ENCODE measurements around the gene SLC9A3. TPM values are rescaled to one million over a fixed set of nuclear protein-coding genes. Genes with fewer than 3 reads are reported as not detected.

The SLC9A3 gene
- total RNA-seq, 1 donor from 2014 or later = 1.6 TPM

DNA sequence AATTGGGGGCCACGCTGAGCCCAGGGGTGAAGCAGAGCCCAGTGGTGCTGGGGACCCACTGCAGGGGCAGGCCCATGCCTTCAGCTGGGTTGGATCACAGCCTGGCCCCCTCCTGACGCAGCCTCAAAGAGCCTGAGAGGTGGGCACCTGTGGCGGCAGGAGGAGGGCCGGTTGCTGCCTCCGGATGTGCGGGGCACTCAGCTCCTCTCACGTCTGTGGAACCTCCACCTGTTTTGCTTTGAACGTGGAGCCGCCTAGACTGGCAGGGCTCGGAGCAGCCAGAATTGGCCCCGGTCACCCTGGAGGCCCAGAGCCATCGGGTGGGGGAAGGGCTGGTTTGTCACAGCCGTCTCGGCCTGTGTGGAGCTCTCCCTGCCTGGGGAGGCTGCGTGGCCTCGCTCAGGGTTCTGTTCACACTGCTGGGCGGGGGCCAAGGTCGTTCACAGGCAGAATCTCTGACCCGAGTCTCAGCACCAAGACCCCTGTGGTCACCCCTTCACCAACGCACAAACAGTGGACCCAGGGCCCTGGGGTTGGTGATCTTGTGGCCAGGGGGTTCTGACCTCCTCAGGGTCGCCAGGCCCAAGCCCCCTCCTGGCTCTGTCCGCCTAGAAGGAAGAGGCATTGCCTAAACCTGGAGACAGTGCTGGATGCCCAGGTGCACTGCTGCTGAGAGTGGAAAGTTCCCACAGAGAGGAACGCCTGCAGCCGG, 9.2 kb upstream of the SLC9A3 start:
- no peak overlapping the region for H3K9ac ChIP-seq (ENCODE audit: low read depth in 1 of 3, low read length in 3 of 3)
- H3K4me1 ChIP-seq (ENCODE audit: control insufficient read depth in 3 of 3, insufficient read depth in 3 of 3, low read length in 3 of 3) = peaks cover 0 to 10% (median 0%) of the 10 kb centered on the region in 3 donors
- no peaks in the 10 kb centered on the region for H3K36me3 ChIP-seq (ENCODE audit: control insufficient read depth in 3 of 3, insufficient read depth in 3 of 3, low read length in 3 of 3)
- no peak overlapping the region for H3K4me3 ChIP-seq (ENCODE audit: low read length in 3 of 3)
- no peak overlapping the region for H3K27ac ChIP-seq (ENCODE audit: low read depth, low read length)
- peaks cover 73 to 79% (median 77%) of the 10 kb centered on the region in 3 donors for H3K27me3 ChIP-seq (ENCODE audit: control insufficient read depth in 3 of 3, insufficient read depth in 3 of 3, low read length in 3 of 3)
- H3K9me3 ChIP-seq (ENCODE audit: control insufficient read depth in 3 of 3, low read length in 3 of 3) = no peaks in the 10 kb centered on the region

DNA sequence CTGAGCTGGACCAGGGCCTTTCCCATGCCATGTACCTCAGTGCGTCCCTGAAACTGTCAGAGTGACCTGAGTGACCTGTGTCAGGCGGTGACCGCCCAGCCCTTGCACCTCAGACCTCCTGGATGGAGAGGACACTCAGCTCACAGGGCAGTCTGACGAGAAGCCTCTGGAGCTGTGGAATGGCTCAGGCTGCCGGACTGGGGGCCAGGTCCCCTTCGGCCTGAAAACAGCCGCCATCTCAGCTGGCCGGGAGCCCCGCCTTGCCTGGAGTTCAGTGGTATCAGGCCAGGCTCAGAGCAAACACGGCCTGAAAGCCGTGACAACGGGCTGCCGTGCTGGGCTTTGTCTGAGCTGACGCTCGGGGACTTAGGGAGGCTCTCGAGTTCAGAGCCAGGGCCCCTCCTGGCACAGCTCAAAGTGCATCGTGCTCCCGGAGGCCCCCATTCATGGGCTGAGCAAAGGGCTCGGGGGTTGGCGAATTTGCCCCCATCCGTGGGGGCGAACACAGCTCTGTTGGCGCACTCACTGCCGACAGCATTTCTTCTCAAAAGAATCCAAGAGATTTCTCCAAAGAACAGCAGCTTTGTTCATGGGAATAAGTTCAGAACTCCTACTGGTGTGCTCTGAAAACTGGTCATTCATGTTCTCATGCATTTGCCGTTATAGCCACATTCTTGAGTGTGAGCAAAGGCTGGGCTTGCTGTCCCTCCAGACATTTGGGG, 8.4 kb upstream of the SLC9A3 start:
- Histone ChIP-seq H3K36me3 (ENCODE audit: control insufficient read depth in 3 of 3, insufficient read depth in 3 of 3, low read length in 3 of 3) (no peaks in the 10 kb centered on the region), H3K9ac (ENCODE audit: low read depth in 1 of 3, low read length in 3 of 3) (no peak overlapping the region), H3K27ac (ENCODE audit: low read depth, low read length) (no peak overlapping the region), H3K9me3 (ENCODE audit: control insufficient read depth in 3 of 3, low read length in 3 of 3) (no peaks in the 10 kb centered on the region), H3K4me1 (ENCODE audit: control insufficient read depth in 3 of 3, insufficient read depth in 3 of 3, low read length in 3 of 3) (peaks cover 0 to 10% (median 0%) of the 10 kb centered on the region in 3 donors), H3K4me3 (ENCODE audit: low read length in 3 of 3) (no peak overlapping the region), H3K27me3 (ENCODE audit: control insufficient read depth in 3 of 3, insufficient read depth in 3 of 3, low read length in 3 of 3) (peaks cover 69 to 75% (median 73%) of the 10 kb centered on the region in 3 donors)

DNA sequence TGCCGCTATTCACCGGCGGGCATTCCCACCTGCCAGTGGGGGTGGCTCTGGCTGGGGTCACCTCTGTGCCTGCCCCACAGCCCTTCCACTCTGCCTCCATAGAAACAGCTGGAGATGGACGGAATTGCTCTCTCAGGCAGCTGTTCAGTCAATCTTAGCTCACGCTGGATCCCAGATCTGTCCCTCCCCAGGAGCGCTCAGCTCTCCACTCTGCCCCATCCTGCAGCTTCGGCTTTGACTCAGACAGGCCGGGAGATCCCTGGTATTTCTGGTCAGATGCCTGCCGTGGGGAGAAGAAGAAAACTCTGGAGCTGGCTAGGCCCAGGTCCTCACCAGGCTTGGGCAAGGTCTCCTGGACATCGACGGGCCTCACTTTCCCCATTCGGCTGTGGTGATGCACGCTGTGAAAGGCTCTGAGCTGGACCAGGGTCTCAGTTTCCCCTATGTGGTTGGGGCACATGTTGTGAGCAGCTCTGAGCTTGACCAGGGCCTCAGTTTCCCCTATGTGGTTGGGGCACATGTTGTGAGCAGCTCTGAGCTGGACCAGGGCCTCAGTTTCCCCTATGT, 7.6 kb upstream of the SLC9A3 start:
- Histone ChIP-seq H3K27me3 (ENCODE audit: control insufficient read depth in 3 of 3, insufficient read depth in 3 of 3, low read length in 3 of 3) (peaks cover 74 to 78% (median 75%) of the 10 kb centered on the region in 3 donors), H3K4me1 (ENCODE audit: control insufficient read depth in 3 of 3, insufficient read depth in 3 of 3, low read length in 3 of 3) (peaks cover 0 to 10% (median 0%) of the 10 kb centered on the region in 3 donors), H3K27ac (ENCODE audit: low read depth, low read length) (no peak overlapping the region), H3K9me3 (ENCODE audit: control insufficient read depth in 3 of 3, low read length in 3 of 3) (no peaks in the 10 kb centered on the region), H3K4me3 (ENCODE audit: low read length in 3 of 3) (no peak overlapping the region), H3K9ac (ENCODE audit: low read depth in 1 of 3, low read length in 3 of 3) (no peak overlapping the region), H3K36me3 (ENCODE audit: control insufficient read depth in 3 of 3, insufficient read depth in 3 of 3, low read length in 3 of 3) (no peaks in the 10 kb centered on the region)

DNA sequence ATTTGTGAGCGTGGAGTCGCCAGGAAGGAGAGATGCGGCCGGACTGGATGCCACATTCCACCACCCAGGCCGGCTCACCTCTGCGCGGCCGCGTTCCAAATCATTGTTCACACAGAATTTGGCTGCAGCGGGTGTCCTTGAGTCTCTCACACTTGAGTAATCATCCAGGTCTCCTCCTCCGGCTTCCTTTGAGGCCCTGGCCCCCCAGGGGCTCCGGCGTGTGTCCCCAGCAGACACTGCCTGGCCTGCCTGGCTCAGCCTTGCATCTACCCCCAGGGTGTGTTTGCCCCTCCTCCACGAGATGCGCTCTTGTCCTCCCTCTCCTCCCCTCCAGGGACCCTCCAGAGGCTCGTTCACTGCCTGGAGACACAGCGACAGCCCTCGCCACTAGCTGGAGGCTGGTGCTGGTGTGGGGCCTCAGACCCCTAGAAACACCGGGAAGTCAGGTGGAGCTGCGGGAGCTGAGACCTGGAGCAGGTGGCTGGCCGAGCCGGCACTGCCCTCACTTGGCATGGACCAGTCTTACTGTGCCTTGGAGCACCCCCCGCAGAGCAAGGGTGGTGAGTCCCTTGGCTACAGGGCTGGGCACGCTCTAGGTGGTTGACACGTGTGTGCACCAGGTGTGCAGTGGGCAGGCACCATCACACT, 7.0 kb upstream of the SLC9A3 start:
- Histone ChIP-seq H3K27me3 (ENCODE audit: control insufficient read depth in 3 of 3, insufficient read depth in 3 of 3, low read length in 3 of 3) (peaks cover 80 to 82% (median 81%) of the 10 kb centered on the region in 3 donors), H3K9ac (ENCODE audit: low read depth in 1 of 3, low read length in 3 of 3) (no peak overlapping the region), H3K4me3 (ENCODE audit: low read length in 3 of 3) (no peak overlapping the region)

DNA sequence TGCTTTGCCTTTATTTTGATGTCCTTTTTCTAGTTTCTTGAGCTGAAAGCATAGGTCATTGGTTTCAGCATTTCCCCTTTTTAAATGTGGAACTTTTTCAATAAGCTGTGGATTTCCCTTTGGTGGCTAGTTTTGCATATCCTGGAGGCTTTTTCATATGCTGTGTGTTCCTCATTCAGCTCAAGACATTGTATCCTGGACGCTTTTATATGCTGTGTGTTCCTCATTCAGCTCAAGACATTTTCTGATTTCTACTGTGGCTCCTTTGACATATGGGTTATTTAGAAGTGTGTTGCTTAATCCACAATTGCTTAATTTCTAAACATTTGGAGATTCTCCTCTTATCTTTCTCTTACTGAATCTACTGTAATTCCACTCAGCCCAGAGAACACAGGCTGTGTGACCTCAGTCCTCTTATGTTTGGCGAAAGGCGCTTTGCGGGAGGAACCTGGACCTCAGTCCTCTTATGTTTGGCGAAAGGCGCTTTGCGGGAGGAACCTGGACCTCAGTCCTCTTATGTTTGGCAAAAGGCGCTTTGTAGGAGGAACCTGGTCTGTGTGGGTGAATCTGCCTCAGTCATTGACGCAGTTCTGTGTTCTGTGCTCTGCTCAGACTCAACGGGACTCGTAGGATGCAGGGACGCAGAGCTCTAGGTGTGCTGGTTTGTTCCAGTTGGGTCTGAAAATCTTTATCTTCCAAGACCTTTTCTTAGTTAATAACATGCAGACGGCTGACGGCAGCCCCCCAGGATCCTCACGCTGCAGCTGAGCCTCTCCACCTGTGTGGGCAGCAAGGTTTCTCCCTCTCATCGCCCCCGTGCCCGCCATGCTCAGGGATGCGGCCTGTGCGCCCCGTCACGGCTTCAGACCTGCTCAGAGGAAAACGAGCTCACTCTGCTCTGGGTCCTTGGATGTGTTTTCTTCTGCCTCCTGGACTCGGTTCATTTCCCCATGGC, 6.0 kb upstream of the SLC9A3 start:
- H3K4me1 ChIP-seq (ENCODE audit: control insufficient read depth in 3 of 3, insufficient read depth in 3 of 3, low read length in 3 of 3) = peaks cover 0 to 10% (median 0%) of the 10 kb centered on the region in 3 donors
- H3K9me3 ChIP-seq (ENCODE audit: control insufficient read depth in 3 of 3, low read length in 3 of 3) = no peaks in the 10 kb centered on the region
- H3K9ac ChIP-seq (ENCODE audit: low read depth in 1 of 3, low read length in 3 of 3) = no peak overlapping the region
- no peaks in the 10 kb centered on the region for H3K36me3 ChIP-seq (ENCODE audit: control insufficient read depth in 3 of 3, insufficient read depth in 3 of 3, low read length in 3 of 3)
- H3K4me3 ChIP-seq (ENCODE audit: low read length in 3 of 3) = no peak overlapping the region
- peaks cover 84 to 86% (median 84%) of the 10 kb centered on the region in 3 donors for H3K27me3 ChIP-seq (ENCODE audit: control insufficient read depth in 3 of 3, insufficient read depth in 3 of 3, low read length in 3 of 3)
- H3K27ac ChIP-seq (ENCODE audit: low read depth, low read length) = no peak overlapping the region

More for the DNA sequence above, 7.0 kb upstream of the SLC9A3 start:
- H3K36me3 ChIP-seq (ENCODE audit: control insufficient read depth in 3 of 3, insufficient read depth in 3 of 3, low read length in 3 of 3) = no peaks in the 10 kb centered on the region
- H3K4me1 ChIP-seq (ENCODE audit: control insufficient read depth in 3 of 3, insufficient read depth in 3 of 3, low read length in 3 of 3) = peaks cover 0 to 10% (median 0%) of the 10 kb centered on the region in 3 donors
- no peaks in the 10 kb centered on the region for H3K9me3 ChIP-seq (ENCODE audit: control insufficient read depth in 3 of 3, low read length in 3 of 3)
- H3K27ac ChIP-seq (ENCODE audit: low read depth, low read length) = no peak overlapping the region

DNA sequence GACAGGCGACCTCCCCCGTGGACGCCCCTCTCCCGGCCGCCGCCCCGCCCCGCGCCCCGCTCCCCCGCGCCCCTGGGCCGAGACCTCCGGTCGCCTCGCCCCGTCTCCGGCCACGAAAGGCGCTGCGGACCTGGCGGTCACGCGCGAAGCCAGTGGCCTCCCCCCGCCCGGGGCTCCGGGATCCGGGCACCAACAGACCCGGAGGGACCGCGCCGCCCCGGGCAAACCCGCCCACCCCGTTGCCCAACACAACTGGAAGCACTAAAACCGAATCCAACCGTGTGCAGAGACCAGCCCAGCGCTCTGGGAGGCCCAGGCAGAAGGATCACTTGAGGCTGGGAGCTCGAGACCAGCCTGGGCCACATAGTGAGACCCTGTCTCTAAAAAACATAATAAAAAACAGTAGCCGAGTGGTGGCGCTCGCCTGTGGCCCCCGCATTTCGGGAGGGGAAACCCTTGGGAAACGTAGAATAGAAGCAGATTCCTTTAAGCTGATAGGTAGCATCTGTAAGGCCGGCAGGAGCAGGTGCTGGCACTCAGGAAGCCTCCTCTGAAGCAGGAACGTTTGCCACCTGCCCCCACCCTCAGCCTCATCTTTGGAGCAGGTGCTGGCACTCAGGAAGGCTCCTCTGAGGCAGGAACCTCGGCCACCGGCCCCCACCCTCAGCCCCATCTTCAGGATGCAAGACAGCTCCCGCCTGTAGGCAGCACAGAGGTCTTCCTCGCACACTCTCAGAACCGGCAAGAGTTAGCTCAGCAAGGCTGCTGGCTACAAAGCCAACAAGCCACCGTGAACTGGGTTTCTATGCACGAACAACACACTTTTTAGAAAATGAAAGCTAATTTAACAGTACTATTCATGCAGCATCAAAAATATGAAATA, 4.6 kb upstream of the SLC9A3 start:
- Histone ChIP-seq H3K4me1 (ENCODE audit: control insufficient read depth in 3 of 3, insufficient read depth in 3 of 3, low read length in 3 of 3) (peaks cover 0 to 10% (median 0%) of the 10 kb centered on the region in 3 donors), H3K36me3 (ENCODE audit: control insufficient read depth in 3 of 3, insufficient read depth in 3 of 3, low read length in 3 of 3) (no peaks in the 10 kb centered on the region), H3K4me3 (ENCODE audit: low read length in 3 of 3) (no peak overlapping the region), H3K27me3 (ENCODE audit: control insufficient read depth in 3 of 3, insufficient read depth in 3 of 3, low read length in 3 of 3) (peaks cover 81 to 83% (median 82%) of the 10 kb centered on the region in 3 donors), H3K27ac (ENCODE audit: low read depth, low read length) (no peak overlapping the region), H3K9ac (ENCODE audit: low read depth in 1 of 3, low read length in 3 of 3) (no peak overlapping the region), H3K9me3 (ENCODE audit: control insufficient read depth in 3 of 3, low read length in 3 of 3) (no peaks in the 10 kb centered on the region)

DNA sequence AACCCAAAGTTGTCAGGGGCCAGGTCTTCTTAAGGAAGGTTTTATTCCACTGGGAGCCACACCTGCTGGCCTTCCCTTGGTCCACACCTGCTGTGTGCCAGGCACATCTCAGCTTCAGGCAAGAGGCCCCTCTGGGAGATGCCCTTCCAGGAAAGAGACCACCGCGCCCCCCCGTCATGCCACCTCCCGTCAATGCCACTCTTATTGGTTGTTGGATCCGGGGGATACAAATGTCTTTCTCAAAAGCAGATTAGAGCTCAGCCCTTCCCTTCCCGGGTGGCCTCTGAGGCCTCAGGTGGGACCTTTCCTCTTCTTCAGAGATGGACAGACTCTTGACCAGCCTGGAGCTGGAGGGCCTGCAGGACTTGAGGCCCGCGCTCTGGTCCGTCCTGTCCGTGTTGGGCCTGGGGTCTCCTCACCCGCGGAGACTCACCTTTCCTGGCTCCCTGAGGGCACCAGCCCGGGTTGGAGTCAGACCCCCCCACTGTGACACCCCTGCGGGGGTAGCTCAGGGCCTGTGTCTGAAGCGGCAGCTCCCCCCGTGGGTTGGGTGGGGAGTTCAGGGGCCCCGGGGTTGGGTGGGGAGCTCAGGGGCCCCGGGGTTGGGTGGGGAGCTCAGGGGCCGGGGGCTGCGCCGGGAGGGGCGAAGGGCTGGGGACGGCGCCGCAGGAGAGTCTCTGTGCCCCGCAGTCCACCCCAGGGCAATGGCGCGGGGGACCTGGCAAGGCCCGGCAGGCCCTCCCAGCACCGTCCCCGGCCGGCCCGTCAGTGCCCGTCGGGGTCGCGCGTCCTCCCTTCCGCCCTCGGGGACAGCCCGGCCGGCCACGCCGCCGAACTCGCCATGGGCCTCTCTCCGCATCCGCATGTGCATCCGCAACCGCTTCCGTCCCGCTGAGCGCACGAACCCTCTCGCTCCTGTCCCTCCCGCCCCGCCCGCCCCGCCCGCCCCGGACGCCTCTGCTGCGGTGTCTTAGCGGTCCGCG, 3.7 kb upstream of the SLC9A3 start:
- Histone ChIP-seq H3K4me3 (ENCODE audit: low read length in 3 of 3) (no peak overlapping the region), H3K9ac (ENCODE audit: low read depth in 1 of 3, low read length in 3 of 3) (no peak overlapping the region), H3K36me3 (ENCODE audit: control insufficient read depth in 3 of 3, insufficient read depth in 3 of 3, low read length in 3 of 3) (no peaks in the 10 kb centered on the region), H3K27ac (ENCODE audit: low read depth, low read length) (no peak overlapping the region), H3K9me3 (ENCODE audit: control insufficient read depth in 3 of 3, low read length in 3 of 3) (no peaks in the 10 kb centered on the region), H3K27me3 (ENCODE audit: control insufficient read depth in 3 of 3, insufficient read depth in 3 of 3, low read length in 3 of 3) (peaks cover 81 to 83% (median 82%) of the 10 kb centered on the region in 3 donors), H3K4me1 (ENCODE audit: control insufficient read depth in 3 of 3, insufficient read depth in 3 of 3, low read length in 3 of 3) (peaks cover 0 to 14% (median 0%) of the 10 kb centered on the region in 3 donors)

All from skeletal muscle tissue (tissue), 4 donors.